ENCODE data around the gene ELF2.
"Not testable (repeated sequence)": the region's sequence is repeated elsewhere in the genome, so short reads cannot be mapped to it uniquely, and the experiment has no call there.

DNA sequence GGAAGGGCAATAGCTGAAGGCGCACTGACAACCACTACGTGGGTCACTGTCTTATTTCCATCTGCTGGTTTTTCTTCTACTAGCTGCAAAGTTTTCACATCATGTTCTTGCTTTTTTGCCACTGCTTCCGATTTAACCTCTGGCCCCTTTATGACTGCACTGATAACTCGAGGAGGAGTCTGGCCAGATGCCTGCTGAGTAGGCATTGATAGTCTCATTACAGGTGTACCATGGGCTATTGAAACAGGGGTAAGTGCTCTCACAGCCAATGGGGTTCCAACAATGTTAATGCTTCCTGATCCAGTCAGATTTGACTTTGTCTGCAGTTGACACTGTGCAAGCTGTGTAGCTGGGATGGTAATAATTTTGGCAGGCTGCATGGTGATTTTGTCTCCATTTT is 118.0 kb downstream of the ELF2 start:
- TF ChIP-seq CTCF (IDR thresholded peaks at IDR 0.05; ENCODE audit: borderline replicate concordance, extremely low read depth, low read length, poor library complexity, severe bottlenecking); EZH2 (IDR thresholded peaks at IDR 0.05; ENCODE audit: borderline replicate concordance, low read depth, low read length, severe bottlenecking): not testable (repeated sequence)

All from DND-41 (cell line).